K562 (cell line): ENCODE data around the gene NTF4. TPM values are rescaled to one million over a fixed set of nuclear protein-coding genes. Genes with fewer than 3 reads are reported as not detected.
A peak's percentile ranks its signal among the peaks of the same experiment; 100 is the strongest.

Source experiments
- CBX8 ChIP-seq: fragments of 200-600 bp; sonication (generic); IDR thresholded peaks from 2 replicates; pipeline ENCODE4 v1.6.1; 2012; ENCODE audit warnings: borderline replicate concordance, mixed run types, low read depth, mild to moderate bottlenecking, moderate library complexity, mixed read lengths, low read length, control low read depth, inconsistent platforms; ENCODE audit not compliant: poor library complexity, severe bottlenecking; ENCODE audit errors: extremely low read depth
- HCFC1 ChIP-seq: IDR thresholded peaks from 2 replicates; pipeline ENCODE4 v1.6.1; 2012; ENCODE audit warnings: low read depth, low read length, improper control_type of control experiment
- KAT2B ChIP-seq: IDR thresholded peaks from one replicate; pipeline ENCODE4 v1.6.1; 2012; ENCODE audit warnings: low read depth, mild to moderate bottlenecking, control low read depth, inconsistent platforms, low read length, moderate library complexity
- MAX ChIP-seq: sonication (generic); formaldehyde crosslinking; IDR thresholded peaks from 2 replicates; pipeline ENCODE4 v1.9.0; 2022; ENCODE audit warnings: mild to moderate bottlenecking, missing genetic modification reagents
- RERE ChIP-seq: sonication (generic); formaldehyde crosslinking; IDR thresholded peaks from 2 replicates; pipeline ENCODE4 v1.8.0; 2023; ENCODE audit warnings: missing genetic modification reagents, mild to moderate bottlenecking, borderline replicate concordance
- SIN3A ChIP-seq, 2 experiments: fragments of 150-350 bp in 1 of 2; IDR thresholded peaks; 2 replicates each; pipeline ENCODE4 v1.6.1; 2011 to 2016; ENCODE audit warnings: borderline replicate concordance in 2 of 2, low read depth in 2 of 2, low read length in 2 of 2, mild to moderate bottlenecking in 2 of 2, moderate library complexity in 2 of 2; ENCODE audit not compliant: control insufficient read depth in 1 of 2
- U2AF1 ChIP-seq: fragments of 200-400 bp; formaldehyde crosslinking; optimal IDR thresholded peaks from 2 replicates; pipeline ENCODE3; 2017; ENCODE audit warnings: mild to moderate bottlenecking, low read depth, low read length, moderate library complexity
- ZC3H4 ChIP-seq: sonication (generic); formaldehyde crosslinking; IDR thresholded peaks from 2 replicates; pipeline ENCODE4 v1.9.0; 2021; ENCODE audit warnings: missing genetic modification reagents, borderline replicate concordance
- ZNF444 ChIP-seq: fragments of 250-450 bp; sonication (Bioruptor Pico); IDR thresholded peaks from 2 replicates; pipeline ENCODE4 v1.4.0; 2020; ENCODE audit warnings: mild to moderate bottlenecking, moderate library complexity
- polyA plus RNA-seq, 8 experiments: library from polyadenylated mRNA; depleted of rRNA in 4 of 8; stranded (reverse) in 5 of 8; unstranded in 3 of 8; fragments of >200 nt; fragmentation: Nextera tagmentation in 2 of 8; fragmentation: Illumina TruSeq in 1 of 8; extraction: Ambion mirVana in 2 of 8; extraction: Trizol in 1 of 8; gene quantifications; 2 replicates each; pipeline versions ENCODE4 v1.2.1 to v1.2.3, GENCODE V29; 2011 to 2014; ENCODE audit warnings: inconsistent platforms in 1 of 8, missing spikeins in 1 of 8
- total RNA-seq, 7 experiments: library from RNA; depleted of rRNA in 6 of 7; stranded (reverse); fragments of >200 nt in 6 of 7; fragmentation: Illumina TruSeq in 2 of 7; extraction: Trizol in 2 of 7; gene quantifications; 2 replicates each; pipeline versions ENCODE4 v1.2.1 to v1.2.3, GENCODE V29; 2011 to 2021; ENCODE audit warnings: low replicate concordance in 1 of 7

NTF4 gene
- total and polyA plus RNA-seq, 9 of the 15 experiments (the other 6 are each of a cell fraction or from before 2014, with no cell fraction given) = not detected

- TF ChIP-seq RERE (CRISPR knock-in tag) (no peak), ZC3H4 (CRISPR knock-in tag) (0 out of 2 replicates have a peak, but pooled peaks have one; percentile 57), SIN3A (IDR thresholded peaks at IDR 0.05; ENCODE audit: borderline replicate concordance in 2 of 2, control insufficient read depth in 1 of 2, low read depth in 2 of 2, low read length in 2 of 2) (0 out of 4 replicates have a peak, but pooled peaks of 1 of the 2 experiments have one; percentile 1), MAX (CRISPR knock-in tag) (no peak), HCFC1 (no peak), ZNF444 (CRISPR knock-in tag) (no peak), KAT2B (no peak), CBX8 (no peak), U2AF1 (no peak)
Observed at GRCh38 chr19:49086296-49086695, 21.7 kb upstream of the NTF4 start (continued).
